PFSK-1 (cell line): ENCODE measurements around the gene SMAD3.

Experiments used
- FOXP2 ChIP-seq: optimal IDR thresholded peaks from 2 replicates; pipeline ENCODE3; 2011; ENCODE audit warnings: borderline replicate concordance, control low read depth, inconsistent platforms; ENCODE audit not compliant: insufficient read depth; ENCODE audit errors: extremely low read length, extremely low read depth
- POLR2AphosphoS5 ChIP-seq: IDR thresholded peaks from 2 replicates; pipeline ENCODE4 v1.6.1; 2012; ENCODE audit warnings: low read depth, mild to moderate bottlenecking, control low read depth, low read length, moderate library complexity
- REST ChIP-seq, 2 experiments: IDR thresholded peaks; 2 replicates each; pipeline versions ENCODE4 v1.6.1 to v1.8.0; 2011 to 2012; ENCODE audit warnings: low read depth in 2 of 2, low read length in 2 of 2, control low read depth in 1 of 2, inconsistent platforms in 1 of 2, mild to moderate bottlenecking in 1 of 2, moderate library complexity in 1 of 2; ENCODE audit not compliant: insufficient read depth in 1 of 2
- SIN3A ChIP-seq: IDR thresholded peaks from 2 replicates; pipeline ENCODE4 v1.6.1; 2012; ENCODE audit warnings: mild to moderate bottlenecking, low read length, moderate library complexity, borderline replicate concordance; ENCODE audit not compliant: insufficient read depth
- TAF1 ChIP-seq: IDR thresholded peaks from 2 replicates; pipeline ENCODE4 v1.6.1; 2012; ENCODE audit warnings: low read length, control low read depth, borderline replicate concordance; ENCODE audit not compliant: insufficient read depth

- no peak for TF ChIP-seq TAF1
- TF ChIP-seq REST (IDR thresholded peaks at IDR 0.05; ENCODE audit: insufficient read depth in 1 of 2, low read depth in 2 of 2, low read length in 2 of 2) = no peak
- no peak for TF ChIP-seq POLR2AphosphoS5
- no peak for TF ChIP-seq SIN3A
- TF ChIP-seq FOXP2 = no peak
Measured at GRCh38 chr15:67224889-67225288, 159.5 kb downstream of the SMAD3 start.
